Measurements from ENCODE around the gene DNAJC17. TPM values are rescaled to one million over a fixed set of nuclear protein-coding genes. Genes with fewer than 3 reads are reported as not detected.
A peak's percentile ranks its signal among the peaks of the same experiment; 100 is the strongest.

DNAJC17 gene
- total RNA-seq, 4 donors from 2014 or later = 6.0 to 56.9 (median 22.3) TPM

GRCh38 chr15:40853241-40853890, 46.1 kb upstream of the DNAJC17 start:
- no peak overlapping the region for H3K4me3 ChIP-seq
- in situ Hi-C loops (cut with MboI; ENCODE audit: low pct_ligation_motif_present in 1 of 4, low pct_unique_long_range_greater_than_20kb in 1 of 4, low sequenced_read_pairs in 3 of 4) (no loop called here), intact Hi-C loops (cut with DNase I; ENCODE audit: low total_unique reads) (no loop called here)
- H3K27ac ChIP-seq = peak overlapping the region; percentile 58 to 81 (median 77)
- TF ChIP-seq POLR2A (IDR thresholded peaks at IDR 0.05) (no peak), POLR2AphosphoS5 (IDR thresholded peaks at IDR 0.05) (no peak), CTCF (IDR thresholded peaks at IDR 0.05) (no peak), EP300 (IDR thresholded peaks at IDR 0.05; ENCODE audit: low read depth) (no peak)
- WGBS, 2 donors (ENCODE audit: low coverage in 1 of 2) = 90% methylated on average over 16 of the region's 16 CpGs; no CpG with 5 or more reads in 1 of the 2 donors
- peaks cover 3 to 65% (median 43%) of the 10 kb centered on the region in 4 donors for H3K4me1 ChIP-seq
- DNase-seq = no peak
- peaks cover 0 to 7% (median 0%) of the 10 kb centered on the region in 4 donors for H3K36me3 ChIP-seq
- H3K9me3 ChIP-seq = no peaks in the 10 kb centered on the region
- H3K27me3 ChIP-seq = no peaks in the 10 kb centered on the region

GRCh38 chr15:40852529-40852928, 45.3 kb upstream of the DNAJC17 start:
- Histone ChIP-seq H3K4me1 (peaks cover 3 to 69% (median 38%) of the 10 kb centered on the region in 4 donors), H3K36me3 (peaks cover 0 to 7% (median 0%) of the 10 kb centered on the region in 4 donors), H3K27me3 (no peaks in the 10 kb centered on the region), H3K4me3 (no peak overlapping the region), H3K9me3 (no peaks in the 10 kb centered on the region), H3K27ac (peak overlapping the region; percentile 74 to 81 (median 77))
- TF ChIP-seq EP300 (IDR thresholded peaks at IDR 0.05; ENCODE audit: low read depth) (no peak), CTCF (IDR thresholded peaks at IDR 0.05) (no peak), POLR2A (IDR thresholded peaks at IDR 0.05) (no peak), POLR2AphosphoS5 (IDR thresholded peaks at IDR 0.05) (no peak)
- in situ Hi-C loops (cut with MboI; ENCODE audit: low pct_ligation_motif_present in 1 of 4, low pct_unique_long_range_greater_than_20kb in 1 of 4, low sequenced_read_pairs in 3 of 4) (no loop called here), intact Hi-C loops (cut with DNase I; ENCODE audit: low total_unique reads) (no loop called here)
- 38 to 51% methylated on average over 2 to 5 of the region's 5 CpGs for WGBS, 2 donors (ENCODE audit: low coverage in 1 of 2)
- DNase-seq = peak; percentile 73

GRCh38 chr15:40850576-40851112, 43.4 kb upstream of the DNAJC17 start:
- H3K4me1 ChIP-seq = peaks cover 0 to 64% (median 31%) of the 10 kb centered on the region in 4 donors
- peaks cover 0 to 7% (median 0%) of the 10 kb centered on the region in 4 donors for H3K36me3 ChIP-seq
- peak overlapping the region; percentile 8 to 81 (median 77) for H3K27ac ChIP-seq
- TF ChIP-seq POLR2AphosphoS5 (IDR thresholded peaks at IDR 0.05) (no peak), EP300 (IDR thresholded peaks at IDR 0.05; ENCODE audit: low read depth) (no peak), POLR2A (IDR thresholded peaks at IDR 0.05) (no peak), CTCF (IDR thresholded peaks at IDR 0.05) (no peak)
- H3K9me3 ChIP-seq = no peaks in the 10 kb centered on the region
- WGBS, 2 donors (ENCODE audit: low coverage in 1 of 2) = 70 to 86% methylated on average over 4 to 8 of the region's 8 CpGs
- intact Hi-C loops (cut with DNase I; ENCODE audit: low total_unique reads) = no loop called here
- in situ Hi-C loops (cut with MboI; ENCODE audit: low pct_ligation_motif_present in 1 of 4, low pct_unique_long_range_greater_than_20kb in 1 of 4, low sequenced_read_pairs in 3 of 4) = no loop called here
- H3K27me3 ChIP-seq = peaks cover under 1% of the 10 kb centered on the region
- no peak overlapping the region for H3K4me3 ChIP-seq
- no peak for DNase-seq

- TF ChIP-seq POLR2A (IDR thresholded peaks at IDR 0.05) (peak; percentile 81), EP300 (IDR thresholded peaks at IDR 0.05; ENCODE audit: low read depth) (peak; percentile 27), CTCF (IDR thresholded peaks at IDR 0.05) (peak in 3 of 5 experiments; percentile 12 to 61 (median 40)), POLR2AphosphoS5 (IDR thresholded peaks at IDR 0.05) (peak; percentile 87 to 92 (median 88))
- Histone ChIP-seq H3K27me3 (peaks cover 9% of the 10 kb centered on the region), H3K4me1 (peaks cover 0 to 73% (median 38%) of the 10 kb centered on the region in 4 donors), H3K36me3 (no peaks in the 10 kb centered on the region), H3K27ac (peak overlapping the region; percentile 85 to 94 (median 92)), H3K4me3 (peak overlapping the region in 3 of 4 donors; percentile 18 to 73 (median 69)), H3K9me3 (no peaks in the 10 kb centered on the region)
- in situ Hi-C loops (cut with MboI; ENCODE audit: low pct_ligation_motif_present in 1 of 4, low pct_unique_long_range_greater_than_20kb in 1 of 4, low sequenced_read_pairs in 3 of 4) = no loop called here
- intact Hi-C loops (cut with DNase I; ENCODE audit: low total_unique reads) = no loop called here
- WGBS, 2 donors (ENCODE audit: low coverage in 1 of 2) = 42 to 50% methylated on average over 1 to 7 of the region's 7 CpGs
- DNase-seq = peak; percentile 92
Observed at GRCh38 chr15:40847223-40847961, 40.1 kb upstream of the DNAJC17 start.
